Thyroid gland (tissue), 4 donors: ENCODE data around the gene BRSK2. TPM values are rescaled to one million over a fixed set of nuclear protein-coding genes. Genes with fewer than 3 reads are reported as not detected.

Source experiments
- DNase-seq, 2 donors: peaks; one replicate each; pipeline ENCODE4 v3.0.0-alpha.2; 2019
- H3K27ac ChIP-seq, 3 donors: fragments of 200-600 bp; sonication (generic); 1 replicate in 2 of 3; 2 replicates in 1 of 3; pipeline ENCODE4 v1.5.1; 2016 to 2019; ENCODE audit warnings: mild to moderate bottlenecking in 1 of 3, moderate library complexity in 1 of 3
- H3K27me3 ChIP-seq: fragments of 200-600 bp; sonication (generic); one replicate; pipeline ENCODE4 v1.5.1; 2019
- H3K36me3 ChIP-seq, 2 donors: fragments of 200-600 bp; sonication (generic); one replicate each; pipeline ENCODE4 v1.5.1; 2016 to 2019
- H3K4me1 ChIP-seq, 2 donors: fragments of 200-600 bp; sonication (generic); one replicate each; pipeline ENCODE4 v1.5.1; 2017 to 2019
- H3K4me3 ChIP-seq, 3 donors: fragments of 200-600 bp; sonication (generic); replicated peaks in 1 of 3; 1 replicate in 2 of 3; 2 replicates in 1 of 3; pipeline ENCODE4 v1.5.1; 2016; ENCODE audit warnings: mild to moderate bottlenecking in 1 of 3
- H3K9me3 ChIP-seq: fragments of 200-600 bp; sonication (generic); one replicate; pipeline ENCODE4 v1.5.1; 2017
- POLR2A ChIP-seq, 2 donors: fragments of 450-650 bp; IDR thresholded peaks; one replicate each; pipeline ENCODE4 v1.6.1; 2017; ENCODE audit warnings: antibody characterized with exemption in 2 of 2, mild to moderate bottlenecking in 2 of 2, moderate library complexity in 1 of 2
- WGBS, 2 donors: methylation state at CpG; one replicate each; pipeline ENCODE4 v1.1.5; 2017; 5-methylcytosine and 5-hydroxymethylcytosine counted together
- intact Hi-C: fragments of 100-400 bp; cut with DNase I; formaldehyde crosslinking; loops from one replicate; pipeline ENCODE4 v1.15.1; 2023
- total RNA-seq, 4 donors: library from RNA; depleted of rRNA; stranded (reverse); fragments of >200 nt; gene quantifications; one replicate each; pipeline ENCODE4 v1.2.3, GENCODE V29; 2016
- TF ChIP-seq, protein P1 (sequence below), 6 experiments: fragments of 200-600 bp in 3 of 6; fragments of 450-650 bp in 3 of 6; sonication (generic) in 3 of 6; IDR thresholded peaks; one replicate each; pipeline ENCODE4 v1.5.1; 2016 to 2019; ENCODE audit warnings: antibody characterized with exemption in 6 of 6, mild to moderate bottlenecking in 2 of 6, inconsistent platforms in 1 of 6, moderate library complexity in 1 of 6

The BRSK2 gene
- total RNA-seq, 4 donors from 2014 or later = 0.34 to 2.2 (median 0.81) TPM

DNA sequence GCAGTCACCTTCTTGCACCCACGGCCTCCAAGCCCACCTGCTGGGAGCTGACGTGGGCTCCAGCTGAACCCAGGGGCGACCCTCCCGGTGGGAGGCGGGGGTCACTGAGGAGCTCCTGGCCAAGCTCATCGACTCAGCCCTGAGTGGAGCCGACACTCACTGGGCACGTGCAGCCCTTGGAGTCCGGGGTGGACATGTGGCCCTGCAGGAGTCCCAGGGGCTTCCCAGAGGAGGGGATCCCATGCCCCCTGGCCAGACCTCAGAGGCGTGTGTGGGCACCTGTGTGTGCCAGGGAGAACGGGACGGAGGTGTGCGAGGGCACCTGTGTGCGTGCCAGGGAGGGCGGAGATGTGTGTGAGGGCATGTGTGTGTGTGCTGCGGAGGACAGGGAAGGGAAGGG lies 20.8 kb upstream of the BRSK2 start:
- TF ChIP-seq, protein P1, sequence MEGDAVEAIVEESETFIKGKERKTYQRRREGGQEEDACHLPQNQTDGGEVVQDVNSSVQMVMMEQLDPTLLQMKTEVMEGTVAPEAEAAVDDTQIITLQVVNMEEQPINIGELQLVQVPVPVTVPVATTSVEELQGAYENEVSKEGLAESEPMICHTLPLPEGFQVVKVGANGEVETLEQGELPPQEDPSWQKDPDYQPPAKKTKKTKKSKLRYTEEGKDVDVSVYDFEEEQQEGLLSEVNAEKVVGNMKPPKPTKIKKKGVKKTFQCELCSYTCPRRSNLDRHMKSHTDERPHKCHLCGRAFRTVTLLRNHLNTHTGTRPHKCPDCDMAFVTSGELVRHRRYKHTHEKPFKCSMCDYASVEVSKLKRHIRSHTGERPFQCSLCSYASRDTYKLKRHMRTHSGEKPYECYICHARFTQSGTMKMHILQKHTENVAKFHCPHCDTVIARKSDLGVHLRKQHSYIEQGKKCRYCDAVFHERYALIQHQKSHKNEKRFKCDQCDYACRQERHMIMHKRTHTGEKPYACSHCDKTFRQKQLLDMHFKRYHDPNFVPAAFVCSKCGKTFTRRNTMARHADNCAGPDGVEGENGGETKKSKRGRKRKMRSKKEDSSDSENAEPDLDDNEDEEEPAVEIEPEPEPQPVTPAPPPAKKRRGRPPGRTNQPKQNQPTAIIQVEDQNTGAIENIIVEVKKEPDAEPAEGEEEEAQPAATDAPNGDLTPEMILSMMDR (IDR thresholded peaks at IDR 0.05) = no peak
- no peak for TF ChIP-seq POLR2A (IDR thresholded peaks at IDR 0.05)
- Histone ChIP-seq H3K4me1 (no peaks in the 10 kb centered on the region), H3K27me3 (no peaks in the 10 kb centered on the region), H3K4me3 (no peak overlapping the region), H3K9me3 (no peaks in the 10 kb centered on the region), H3K27ac (no peak overlapping the region), H3K36me3 (no peaks in the 10 kb centered on the region)
- 76 to 83% methylated on average over 15 of the region's 16 CpGs for WGBS, 2 donors
- no peak for DNase-seq
- intact Hi-C loops = no loop called here

DNA sequence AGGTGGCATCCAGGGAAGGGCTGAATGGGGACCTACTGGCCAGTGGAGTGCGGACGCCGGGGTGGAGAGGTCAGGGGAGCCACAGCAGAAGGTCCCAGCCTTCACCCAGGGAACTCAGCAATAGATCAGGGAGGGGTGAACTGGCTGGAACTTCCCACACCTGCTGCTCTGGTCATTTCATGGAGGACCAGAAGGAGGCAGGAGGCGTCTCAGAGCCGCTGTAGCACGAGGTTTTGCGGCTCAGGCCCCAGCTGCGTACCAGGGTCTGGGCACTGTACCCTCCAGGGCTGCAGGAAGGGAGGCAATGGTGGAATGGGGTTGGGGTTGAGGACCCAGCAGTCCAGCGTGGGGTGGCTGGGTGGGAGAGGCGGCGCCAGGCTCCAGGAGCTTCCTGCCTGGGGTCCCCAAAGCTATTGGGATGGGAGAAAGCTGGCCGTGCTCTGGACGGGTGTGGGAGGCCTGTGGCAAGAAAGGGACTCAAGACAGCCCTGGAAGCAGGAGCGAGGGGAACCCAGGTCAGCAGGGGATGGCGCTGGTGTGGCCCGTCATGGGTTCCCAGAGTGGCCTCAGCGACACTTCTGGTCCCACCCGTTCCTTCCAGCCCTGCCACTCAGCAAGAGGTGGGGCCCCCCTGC lies 20.2 kb upstream of the BRSK2 start:
- Histone ChIP-seq H3K4me1 (no peaks in the 10 kb centered on the region), H3K9me3 (no peaks in the 10 kb centered on the region), H3K27me3 (no peaks in the 10 kb centered on the region), H3K36me3 (no peaks in the 10 kb centered on the region), H3K27ac (no peak overlapping the region), H3K4me3 (no peak overlapping the region)
- TF ChIP-seq POLR2A (IDR thresholded peaks at IDR 0.05) = no peak
- TF ChIP-seq, protein P1 (IDR thresholded peaks at IDR 0.05) = no peak
- WGBS, 2 donors = 82 to 87% methylated on average over 15 to 17 of the region's 18 CpGs
- DNase-seq = no peak
- intact Hi-C loops = no loop called here

DNA sequence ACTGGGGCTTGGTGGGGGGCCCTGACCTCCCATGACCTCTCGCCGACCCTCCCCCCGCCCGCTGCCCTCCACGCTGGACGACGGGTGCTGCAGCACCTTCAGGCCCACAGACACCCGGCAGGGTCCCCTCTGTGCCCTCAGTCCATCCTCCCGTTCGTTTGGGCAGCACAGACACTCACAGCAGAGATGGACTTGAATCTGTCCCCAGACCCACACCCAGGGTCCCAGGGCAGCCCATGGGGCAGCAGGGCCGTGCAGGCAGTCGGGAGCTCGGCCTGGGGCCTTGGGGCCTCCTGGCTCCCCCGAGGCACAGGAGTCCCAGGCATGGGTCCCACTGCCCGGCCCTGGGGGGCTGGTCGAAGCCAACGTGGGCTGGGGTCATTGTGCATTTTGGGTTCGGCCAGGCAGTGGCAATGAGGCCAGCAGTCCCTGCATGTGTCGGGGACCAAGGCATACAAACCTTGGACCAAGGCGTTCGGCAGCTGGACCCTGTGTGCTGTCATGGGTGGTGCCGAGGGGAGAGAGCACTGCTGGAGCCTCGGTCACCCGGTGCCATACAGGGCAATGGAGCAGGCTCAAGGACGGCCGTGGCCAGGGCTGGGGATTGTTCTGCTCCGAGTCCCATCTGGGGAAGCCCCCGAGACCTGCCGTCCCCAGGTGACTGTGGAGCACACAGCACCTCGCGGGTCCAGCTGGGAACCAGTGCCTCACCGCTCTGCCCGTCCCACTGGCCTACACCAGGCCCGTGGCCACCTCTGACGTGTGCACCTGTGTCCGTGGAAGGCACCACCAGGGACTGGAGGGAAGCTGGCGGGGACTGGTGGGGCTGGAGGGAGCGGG lies 19.3 kb upstream of the BRSK2 start:
- H3K27me3 ChIP-seq = no peaks in the 10 kb centered on the region
- no peaks in the 10 kb centered on the region for H3K4me1 ChIP-seq
- H3K27ac ChIP-seq = no peak overlapping the region
- DNase-seq = no peak
- H3K9me3 ChIP-seq = no peaks in the 10 kb centered on the region
- no peak overlapping the region for H3K4me3 ChIP-seq
- intact Hi-C loops = no loop called here
- 87 to 90% methylated on average over 12 to 14 of the region's 38 CpGs for WGBS, 2 donors
- H3K36me3 ChIP-seq = no peaks in the 10 kb centered on the region
- TF ChIP-seq, protein P1 (IDR thresholded peaks at IDR 0.05) = no peak
- no peak for TF ChIP-seq POLR2A (IDR thresholded peaks at IDR 0.05)

DNA sequence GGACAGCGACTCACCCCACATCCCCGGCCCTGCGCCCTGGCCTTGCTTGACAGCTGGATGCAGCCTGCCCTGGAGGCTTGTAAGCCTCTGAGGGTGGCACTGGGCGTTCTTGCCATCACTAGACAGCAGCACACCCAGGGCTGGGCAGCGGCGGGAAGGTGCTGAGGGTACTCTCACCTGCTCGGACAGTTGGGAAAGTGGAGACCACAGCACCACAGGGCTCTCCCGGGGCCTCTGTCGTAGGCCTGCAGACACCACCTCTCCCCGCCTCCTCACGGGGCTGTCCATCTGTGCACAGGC lies 18.8 kb upstream of the BRSK2 start:
- no peak for TF ChIP-seq POLR2A (IDR thresholded peaks at IDR 0.05)
- TF ChIP-seq, protein P1 (IDR thresholded peaks at IDR 0.05) = no peak
- Histone ChIP-seq H3K27me3 (no peaks in the 10 kb centered on the region), H3K27ac (no peak overlapping the region), H3K4me1 (no peaks in the 10 kb centered on the region), H3K4me3 (no peak overlapping the region), H3K36me3 (no peaks in the 10 kb centered on the region), H3K9me3 (no peaks in the 10 kb centered on the region)
- no peak for DNase-seq
- 85 to 87% methylated on average over 5 to 6 of the region's 11 CpGs for WGBS, 2 donors
- intact Hi-C loops = no loop called here

DNA sequence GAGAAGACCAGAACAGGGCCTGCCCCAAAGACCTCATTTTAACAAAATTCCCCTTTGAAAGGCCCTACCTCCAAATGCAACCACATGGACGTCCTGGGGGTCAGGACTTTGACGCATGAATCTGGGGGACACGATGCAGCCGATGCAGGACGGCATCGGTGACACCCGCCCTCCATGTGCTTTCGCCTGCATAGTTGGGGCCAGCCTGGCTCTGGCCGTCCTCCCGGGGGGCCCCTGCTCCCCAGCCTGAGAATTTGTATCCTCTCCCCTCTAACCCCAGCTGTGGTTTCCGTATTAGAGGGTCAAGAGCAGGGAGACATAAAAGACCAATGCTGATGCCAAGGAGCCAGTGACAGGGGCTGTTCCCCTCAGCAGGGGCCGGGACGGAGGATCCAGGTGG lies 18.4 kb upstream of the BRSK2 start:
- WGBS, 2 donors = 91 to 94% methylated on average over 13 of the region's 13 CpGs
- DNase-seq = no peak
- Histone ChIP-seq H3K27ac (no peak overlapping the region), H3K36me3 (no peaks in the 10 kb centered on the region), H3K27me3 (no peaks in the 10 kb centered on the region), H3K4me1 (no peaks in the 10 kb centered on the region), H3K9me3 (no peaks in the 10 kb centered on the region), H3K4me3 (no peak overlapping the region)
- TF ChIP-seq, protein P1 (IDR thresholded peaks at IDR 0.05) = no peak
- no peak for TF ChIP-seq POLR2A (IDR thresholded peaks at IDR 0.05)
- intact Hi-C loops = no loop called here
